GM15510 (cell line): ENCODE data around the gene SLC9A9.

Source experiments
- POLR2A ChIP-seq: IDR thresholded peaks from 3 replicates; pipeline ENCODE4 v1.6.1; 2011; ENCODE audit warnings: borderline replicate concordance; ENCODE audit not compliant: insufficient read length; ENCODE audit errors: extremely low read depth

SLC9A9 gene

DNA sequence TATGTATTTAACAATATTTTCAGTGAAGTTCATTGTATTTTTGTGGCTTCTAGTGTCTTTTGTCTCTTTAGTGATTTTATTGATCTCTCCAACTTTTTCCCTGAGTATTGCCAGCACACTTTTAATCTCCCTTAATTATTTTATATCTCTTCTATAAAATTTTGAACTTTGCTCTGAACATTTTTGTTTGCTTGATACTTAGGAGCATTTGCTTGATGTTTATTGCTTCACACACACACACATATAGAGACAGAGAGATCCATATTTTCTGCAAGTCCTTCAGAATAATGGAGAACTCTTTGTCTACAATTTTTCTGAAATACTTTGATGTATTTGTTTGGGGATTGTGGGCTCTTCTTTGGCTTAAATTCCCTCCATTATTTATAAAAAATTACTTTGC is 213.8 kb downstream of the SLC9A9 start:
- no peak for TF ChIP-seq POLR2A

DNA sequence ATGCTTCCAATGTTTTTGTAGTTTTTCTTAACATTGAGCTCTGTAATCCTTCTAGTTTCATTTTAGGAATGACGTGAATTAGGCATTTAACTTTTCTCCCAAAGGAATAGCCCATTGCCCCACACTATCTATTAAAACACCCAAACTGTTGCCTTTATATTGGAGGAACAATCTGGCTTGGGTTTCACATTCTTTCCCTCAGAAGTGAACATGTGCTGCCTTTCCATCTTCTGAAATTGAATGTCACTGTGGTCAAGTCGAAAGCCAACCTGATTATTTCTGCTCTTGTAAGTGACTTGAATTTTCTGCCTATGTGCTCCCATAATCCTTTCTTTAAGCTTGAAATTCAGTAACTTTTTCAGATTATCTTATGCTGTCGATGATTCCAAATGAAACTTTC is 214.5 kb downstream of the SLC9A9 start:
- no peak for TF ChIP-seq POLR2A

DNA sequence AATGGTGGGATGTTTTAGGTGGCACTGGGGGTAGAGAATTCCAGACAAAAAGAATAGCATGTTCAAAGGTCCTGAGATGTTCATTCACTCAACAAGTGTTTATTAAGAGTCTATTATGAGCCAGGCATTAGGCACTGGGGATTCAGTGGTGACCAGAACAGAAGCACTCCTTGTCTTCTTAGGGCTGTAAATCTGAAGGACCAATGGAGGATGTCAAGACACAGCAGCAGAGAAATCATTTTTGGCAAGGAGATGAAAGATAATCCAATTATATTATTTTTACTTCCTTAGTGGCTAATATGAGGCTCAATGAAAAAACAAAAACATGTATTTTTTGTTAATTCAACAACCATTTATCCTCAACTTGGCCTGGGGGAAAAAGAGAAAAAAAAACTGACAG is 218.5 kb downstream of the SLC9A9 start:
- TF ChIP-seq POLR2A = no peak

DNA sequence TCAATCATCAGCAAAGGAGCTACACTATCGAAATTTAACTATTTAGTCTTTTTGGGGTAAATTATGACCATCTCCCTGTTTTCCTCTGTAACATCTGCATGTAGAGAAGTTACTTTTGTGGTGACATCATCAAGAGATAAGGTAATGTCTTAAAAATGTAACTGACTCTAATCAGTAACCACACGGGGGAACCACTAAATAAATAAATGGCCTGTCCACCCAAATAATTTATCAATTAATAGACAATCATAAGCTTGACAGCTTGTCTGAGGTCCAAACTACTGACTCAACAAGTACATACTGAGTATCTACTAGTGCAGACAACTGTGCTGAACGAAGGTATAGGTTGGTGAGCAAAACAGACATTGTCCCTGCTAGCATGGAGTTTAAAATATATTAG is 219.3 kb downstream of the SLC9A9 start:
- no peak for TF ChIP-seq POLR2A

- TF ChIP-seq POLR2A = no peak
These were observed 220.9 kb downstream of the SLC9A9 start for GRCh38 chr3:143627336-143627735.

DNA sequence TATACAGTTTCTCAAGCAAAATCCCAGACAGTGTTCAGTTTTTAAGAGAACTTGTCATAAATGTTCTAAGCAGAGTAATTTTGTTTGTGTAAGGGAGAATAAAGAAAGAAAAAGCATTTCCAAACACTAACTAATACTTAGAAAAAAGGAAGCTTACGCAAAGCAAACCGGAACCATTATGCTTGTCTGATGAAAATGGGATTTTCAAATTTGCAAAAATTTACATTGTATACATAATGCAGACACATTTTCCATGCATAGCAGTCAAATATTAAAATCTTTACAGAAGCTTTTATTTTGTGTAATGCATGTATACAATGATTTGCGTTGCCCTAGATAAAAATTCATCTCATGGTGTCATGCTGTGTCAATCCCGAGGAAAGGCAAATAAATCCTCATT is 229.0 kb downstream of the SLC9A9 start:
- TF ChIP-seq POLR2A = no peak

GRCh38 chr3:143617050-143617449 is 231.2 kb downstream of the SLC9A9 start:
- TF ChIP-seq POLR2A = no peak

GRCh38 chr3:143613226-143613625 is 235.0 kb downstream of the SLC9A9 start:
- TF ChIP-seq POLR2A = no peak

DNA sequence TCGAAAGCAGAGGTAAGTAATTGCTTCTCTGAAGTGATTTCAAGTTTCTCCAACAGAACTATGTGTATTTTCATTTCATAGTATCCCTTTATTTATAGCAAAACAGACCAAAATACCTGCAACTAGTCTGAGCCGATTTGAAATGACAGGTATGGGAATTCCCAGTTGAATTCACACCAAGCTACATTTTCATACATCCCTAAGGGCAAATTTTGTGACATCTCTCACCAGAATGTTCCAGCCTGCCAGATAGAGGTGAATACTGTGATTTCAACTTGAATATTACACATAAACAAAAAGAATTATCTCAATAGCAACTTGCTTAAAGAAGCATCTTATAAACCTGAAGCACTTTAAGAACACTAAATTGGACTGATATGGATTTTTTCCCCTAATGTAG is 235.7 kb downstream of the SLC9A9 start:
- TF ChIP-seq POLR2A = no peak

DNA sequence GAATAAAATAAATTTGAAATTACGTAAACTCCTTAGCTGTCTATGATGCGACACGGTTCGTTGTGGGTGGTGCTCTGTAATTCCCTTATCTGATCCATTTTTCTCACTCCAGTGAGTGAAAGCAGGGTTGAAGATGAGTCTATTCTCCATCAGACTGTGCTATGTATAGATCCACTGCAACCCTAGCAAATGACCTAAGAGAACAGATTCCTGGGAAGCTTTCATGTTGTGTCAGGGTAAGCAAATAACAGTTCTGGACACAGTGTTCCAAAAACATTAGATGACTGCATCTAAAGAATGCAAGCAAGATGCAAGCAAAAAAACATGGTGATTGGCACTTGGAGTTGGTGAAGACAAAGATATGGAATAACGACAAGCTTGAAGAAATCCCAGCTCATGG is 239.3 kb downstream of the SLC9A9 start:
- TF ChIP-seq POLR2A = no peak

- no peak for TF ChIP-seq POLR2A
These were observed 242.9 kb downstream of the SLC9A9 start for GRCh38 chr3:143605233-143605950.

GRCh38 chr3:143604402-143605185 is 243.7 kb downstream of the SLC9A9 start:
- no peak for TF ChIP-seq POLR2A

GRCh38 chr3:143603774-143604173 is 244.5 kb downstream of the SLC9A9 start:
- no peak for TF ChIP-seq POLR2A

- TF ChIP-seq POLR2A = no peak
These were observed 246.4 kb downstream of the SLC9A9 start for GRCh38 chr3:143601723-143602484.

DNA sequence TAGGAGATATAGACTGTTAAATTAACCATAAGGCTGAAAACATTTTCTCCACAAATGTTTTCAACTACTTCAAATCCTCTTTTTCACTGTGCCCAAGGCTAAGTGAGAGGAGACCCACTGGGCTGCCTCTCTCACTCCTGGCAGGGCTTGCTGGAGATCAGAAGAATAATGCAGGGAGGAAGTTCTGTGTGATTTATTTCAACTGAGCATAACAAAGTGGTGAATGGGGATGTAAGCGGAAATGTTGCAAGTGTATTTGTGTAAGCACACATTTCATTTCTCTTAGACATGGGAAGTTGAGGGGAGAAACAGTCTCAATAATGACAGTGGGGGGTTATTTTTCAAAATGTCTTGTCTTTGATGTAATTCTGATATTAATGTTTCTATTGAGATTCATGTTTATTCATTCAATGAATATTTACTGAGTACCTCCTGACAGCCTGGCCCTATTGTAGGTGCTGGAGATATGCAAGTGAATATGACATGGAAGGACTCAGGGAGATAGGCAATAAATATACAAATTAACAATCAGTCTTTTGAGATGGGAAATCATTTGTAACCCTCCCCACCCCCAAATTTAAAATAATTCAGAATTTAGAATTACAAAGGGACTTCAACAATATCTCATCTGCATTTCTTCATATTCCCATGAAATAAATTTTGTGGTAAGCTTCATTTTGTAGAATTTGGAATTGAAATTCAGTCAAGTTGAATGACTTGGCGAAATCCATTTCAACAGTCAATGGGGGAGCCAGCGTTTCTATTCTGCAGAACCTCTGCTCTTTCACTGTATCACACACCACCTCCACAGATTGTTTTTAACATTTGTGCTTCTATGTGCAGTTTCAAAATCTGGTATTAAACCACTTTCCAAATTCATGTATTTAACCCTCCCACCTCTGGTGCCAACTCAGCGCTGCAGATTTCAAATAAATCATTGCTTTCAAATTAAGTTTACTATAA is 247.2 kb downstream of the SLC9A9 start:
- TF ChIP-seq POLR2A = no peak
